HG03103 (cell line): ENCODE data around the gene KLHL17.

Experiments used
- ATAC-seq: cut with Tn5 transposase; IDR thresholded peaks from one replicate; pipeline ENCODE4 v1.9.1; 2021; ENCODE audit warnings: low read depth; ENCODE audit not compliant: unreplicated experiment

Gene KLHL17

DNA sequence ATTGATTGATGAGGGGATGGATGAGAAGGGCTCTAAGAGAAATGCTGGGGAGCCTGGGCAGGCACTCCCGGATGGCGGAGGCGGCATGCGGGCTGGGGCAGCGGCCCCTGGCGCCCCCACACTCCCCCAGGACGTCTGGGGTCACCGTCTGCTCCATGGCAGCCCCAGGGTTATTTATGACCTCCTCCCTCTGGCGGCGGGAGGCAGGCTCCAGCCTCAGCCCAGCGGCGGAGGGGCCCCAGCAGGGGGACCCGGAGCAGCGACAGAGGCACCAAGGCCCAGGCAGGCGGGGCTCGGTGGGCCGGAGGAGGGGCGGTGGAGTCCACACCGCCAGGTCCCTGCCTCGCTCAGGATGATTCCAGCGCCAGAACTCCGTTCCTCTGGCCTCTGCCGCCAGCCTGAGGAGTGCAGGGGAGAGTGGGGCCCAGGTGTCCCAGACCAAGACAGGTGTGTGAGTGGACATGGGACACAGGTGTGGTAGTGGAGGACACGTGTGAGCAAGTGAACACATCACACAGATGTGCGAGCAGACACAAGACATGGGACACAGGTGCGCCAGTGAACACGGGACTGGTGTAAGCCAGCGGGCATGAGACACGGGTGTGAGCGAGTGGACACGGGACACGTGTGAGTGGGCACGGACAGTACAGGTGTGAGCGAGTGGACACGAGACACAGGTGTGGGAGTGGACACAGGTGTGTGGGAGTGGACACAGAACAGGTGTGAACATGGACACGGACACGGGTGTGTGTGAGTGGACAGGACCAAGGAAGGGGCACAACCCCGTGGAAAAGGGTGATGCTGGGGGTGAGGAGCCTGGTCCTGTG lies 39.2 kb upstream of the KLHL17 start:
- ATAC-seq: no peak

DNA sequence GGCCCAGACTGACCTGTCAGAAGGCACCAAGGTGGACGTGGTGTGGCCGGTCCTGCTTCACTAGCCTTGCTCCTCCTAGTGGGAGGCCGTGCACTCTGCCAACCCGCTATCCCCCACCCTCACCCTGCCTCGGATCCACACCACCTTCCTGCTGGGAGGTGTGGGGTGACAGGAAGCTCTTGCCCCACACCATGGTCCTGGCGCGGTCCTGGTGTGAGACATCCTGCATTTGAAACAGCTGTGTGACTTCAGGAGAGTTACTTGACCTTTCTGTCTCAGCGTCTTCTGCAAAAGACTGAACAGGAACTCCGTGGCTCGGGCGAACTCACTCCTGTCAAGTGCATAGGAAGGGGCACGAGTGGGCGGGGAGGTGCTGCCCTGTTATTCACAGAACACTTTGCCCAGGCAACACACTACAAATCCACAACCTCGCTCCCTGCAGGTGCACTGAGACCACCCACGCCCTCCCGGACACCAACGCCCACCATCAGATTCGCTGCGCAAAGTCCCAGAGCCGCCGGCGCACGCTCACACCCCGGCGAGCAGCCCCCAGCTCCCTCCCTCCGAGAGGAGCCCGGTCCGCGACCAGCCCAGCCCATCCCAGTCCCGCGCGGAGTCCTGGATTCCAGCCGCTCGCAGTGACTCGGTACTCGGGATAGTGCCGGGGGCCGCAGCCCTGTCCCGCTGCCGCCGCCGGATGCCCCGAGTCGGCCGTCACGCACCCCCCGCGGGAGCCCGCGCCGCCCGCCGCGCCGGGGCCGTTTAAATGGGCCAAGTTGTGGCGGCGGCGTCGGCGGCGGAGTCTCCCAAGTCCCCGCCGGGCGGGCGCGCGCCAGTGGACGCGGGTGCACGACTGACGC lies 37.0 kb upstream of the KLHL17 start, which contains the start of gene SAMD11:
Gene SAMD11, plus strand, starts transcription at position 793 of the 860 bp plus-strand sequence. CDS start 509 bp downstream, outside the sequence.
- ATAC-seq: no peak

DNA sequence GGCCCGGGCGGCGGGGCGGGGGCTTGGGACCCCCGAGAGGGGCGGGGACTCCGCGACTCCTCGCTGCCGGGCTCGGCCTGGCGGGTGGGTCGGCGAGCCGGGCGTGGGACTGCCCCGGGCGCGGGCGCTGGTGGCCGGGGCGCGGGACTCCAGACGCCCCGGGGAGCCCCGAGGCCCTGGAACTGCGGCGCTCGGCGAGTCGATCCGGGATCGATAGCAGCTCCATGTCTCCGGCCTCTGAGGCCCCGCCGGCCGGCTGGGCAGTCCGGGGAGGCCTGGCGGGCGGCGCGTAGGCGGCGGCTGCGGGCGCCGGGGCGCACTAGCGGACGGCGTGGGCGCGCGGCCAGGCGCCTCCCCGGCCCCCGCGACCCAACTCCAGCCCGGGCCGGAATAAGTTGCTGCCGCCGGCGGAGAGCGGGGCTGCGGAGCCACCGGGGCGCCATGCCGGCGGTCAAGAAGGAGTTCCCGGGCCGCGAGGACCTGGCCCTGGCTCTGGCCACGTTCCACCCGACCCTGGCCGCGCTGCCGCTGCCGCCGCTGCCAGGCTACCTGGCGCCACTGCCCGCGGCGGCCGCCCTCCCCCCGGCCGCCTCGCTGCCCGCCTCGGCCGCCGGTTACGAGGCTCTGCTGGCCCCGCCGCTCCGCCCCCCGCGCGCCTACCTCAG lies 36.3 kb upstream of the KLHL17 start:
- ATAC-seq: no peak

DNA sequence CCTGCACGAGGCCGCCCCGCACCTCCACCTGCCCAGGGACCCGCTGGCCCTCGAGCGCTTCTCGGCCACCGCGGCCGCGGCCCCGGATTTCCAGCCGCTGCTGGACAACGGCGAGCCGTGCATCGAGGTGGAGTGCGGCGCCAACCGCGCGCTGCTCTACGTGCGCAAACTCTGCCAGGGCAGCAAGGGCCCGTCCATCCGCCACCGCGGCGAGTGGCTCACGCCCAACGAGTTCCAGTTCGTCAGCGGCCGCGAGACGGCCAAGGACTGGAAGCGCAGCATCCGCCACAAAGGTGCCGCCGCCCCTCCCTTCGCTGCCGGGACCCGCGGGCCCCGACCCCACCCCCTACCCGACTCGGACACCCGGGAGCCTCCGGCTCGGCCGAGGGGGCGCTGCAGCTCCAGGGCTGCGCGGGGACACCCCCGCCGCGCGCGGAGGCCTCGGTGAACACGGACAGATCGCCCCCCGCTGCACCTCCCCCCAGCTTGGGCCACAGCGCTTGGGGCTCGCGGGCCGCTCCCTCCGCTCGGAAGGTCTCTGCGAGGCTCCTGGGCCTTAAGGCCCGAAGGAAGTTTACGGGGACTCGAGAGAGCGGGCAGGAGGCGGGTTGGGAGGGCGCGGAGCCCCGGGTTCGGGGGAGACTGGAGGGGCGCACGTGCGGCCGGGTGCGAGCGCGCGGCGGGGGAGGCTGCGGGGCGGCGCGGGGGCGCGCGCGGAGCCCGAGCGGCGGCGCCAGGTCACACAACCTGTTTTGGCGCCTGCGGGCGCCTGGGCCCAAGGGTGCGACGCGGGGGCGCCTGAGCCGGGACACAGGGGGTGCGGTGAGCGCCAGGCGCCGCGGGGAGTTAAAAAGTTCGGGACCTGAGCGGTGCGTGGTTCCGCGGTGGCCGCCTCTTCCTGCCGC lies 35.5 kb upstream of the KLHL17 start:
- ATAC-seq: no peak

DNA sequence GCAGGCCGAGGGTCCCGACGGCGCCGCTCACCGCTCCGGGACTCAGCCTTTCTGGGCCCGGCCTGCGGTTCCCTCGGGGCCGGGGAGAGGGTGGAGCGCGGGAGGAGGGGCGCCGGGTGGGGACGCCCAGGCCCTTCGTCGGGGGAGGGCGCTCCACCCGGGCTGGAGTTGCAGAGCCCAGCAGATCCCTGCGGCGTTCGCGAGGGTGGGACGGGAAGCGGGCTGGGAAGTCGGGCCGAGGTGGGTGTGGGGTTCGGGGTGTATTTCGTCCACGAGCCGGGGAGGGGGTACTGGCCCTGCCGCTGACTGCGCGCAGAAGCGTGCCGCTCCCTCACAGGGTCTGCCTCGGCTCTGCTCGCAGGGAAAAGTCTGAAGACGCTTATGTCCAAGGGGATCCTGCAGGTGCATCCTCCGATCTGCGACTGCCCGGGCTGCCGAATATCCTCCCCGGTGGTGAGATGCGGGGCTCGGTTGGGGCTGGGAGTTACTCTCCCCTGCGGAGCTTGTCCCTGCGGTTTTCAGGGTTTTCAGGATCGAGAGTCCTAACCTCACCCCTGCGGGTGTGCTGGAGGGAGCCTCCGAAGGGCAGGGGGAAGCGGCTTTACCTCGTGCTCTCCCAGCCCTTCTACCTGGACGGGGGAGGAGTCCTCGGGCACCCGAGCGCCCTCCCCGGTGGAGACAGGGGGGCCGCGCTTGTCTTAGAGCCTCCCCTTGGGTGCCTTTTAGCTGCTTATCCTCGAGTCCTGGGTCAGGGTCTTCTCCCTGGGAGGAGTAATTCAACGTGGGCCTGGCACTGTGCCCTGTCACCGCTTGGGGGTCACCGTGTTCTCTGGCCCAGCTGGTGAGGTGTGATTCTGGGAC lies 34.6 kb upstream of the KLHL17 start:
- ATAC-seq: no peak

DNA sequence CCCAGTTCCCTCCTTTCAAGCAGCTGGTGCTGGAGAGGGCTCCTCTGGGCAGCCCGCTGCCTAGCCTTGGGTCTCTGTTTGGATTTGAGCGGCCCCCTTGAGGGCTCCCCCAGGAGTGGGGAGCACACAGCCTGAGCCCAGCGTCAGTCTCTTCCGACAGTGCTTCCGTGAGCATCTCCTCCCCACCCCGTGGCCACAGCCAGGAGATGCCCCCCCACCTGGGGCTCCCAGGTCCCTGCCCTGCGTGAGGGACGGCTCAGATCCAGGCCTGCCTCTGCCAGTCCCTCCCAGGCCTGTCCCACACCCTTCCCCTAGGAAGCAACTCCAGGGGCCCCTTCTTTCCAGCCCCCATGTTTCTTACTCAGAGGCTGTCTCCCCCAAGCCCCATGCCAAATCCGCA lies 33.1 kb upstream of the KLHL17 start:
- ATAC-seq: no peak

DNA sequence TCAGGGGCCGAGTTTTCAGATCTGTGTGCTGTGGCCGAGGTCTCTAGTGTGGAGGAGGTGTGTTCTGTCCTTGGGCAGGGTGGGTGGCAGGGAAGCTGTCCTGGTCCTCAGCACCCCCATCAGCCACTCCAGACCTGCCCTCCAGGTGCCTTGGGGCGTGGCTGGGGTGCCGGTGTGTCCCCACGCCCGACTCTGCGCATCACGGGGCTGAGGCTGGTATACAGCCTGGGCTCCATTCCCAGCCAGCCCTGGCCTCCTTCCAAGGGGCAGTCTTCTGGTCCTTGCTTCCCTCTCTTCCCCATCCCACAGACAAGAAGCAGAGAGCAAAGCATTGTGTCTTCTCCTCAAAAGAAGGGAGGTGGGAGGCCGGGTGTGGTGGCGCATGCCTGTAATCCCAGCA lies 32.6 kb upstream of the KLHL17 start:
- no peak for ATAC-seq

DNA sequence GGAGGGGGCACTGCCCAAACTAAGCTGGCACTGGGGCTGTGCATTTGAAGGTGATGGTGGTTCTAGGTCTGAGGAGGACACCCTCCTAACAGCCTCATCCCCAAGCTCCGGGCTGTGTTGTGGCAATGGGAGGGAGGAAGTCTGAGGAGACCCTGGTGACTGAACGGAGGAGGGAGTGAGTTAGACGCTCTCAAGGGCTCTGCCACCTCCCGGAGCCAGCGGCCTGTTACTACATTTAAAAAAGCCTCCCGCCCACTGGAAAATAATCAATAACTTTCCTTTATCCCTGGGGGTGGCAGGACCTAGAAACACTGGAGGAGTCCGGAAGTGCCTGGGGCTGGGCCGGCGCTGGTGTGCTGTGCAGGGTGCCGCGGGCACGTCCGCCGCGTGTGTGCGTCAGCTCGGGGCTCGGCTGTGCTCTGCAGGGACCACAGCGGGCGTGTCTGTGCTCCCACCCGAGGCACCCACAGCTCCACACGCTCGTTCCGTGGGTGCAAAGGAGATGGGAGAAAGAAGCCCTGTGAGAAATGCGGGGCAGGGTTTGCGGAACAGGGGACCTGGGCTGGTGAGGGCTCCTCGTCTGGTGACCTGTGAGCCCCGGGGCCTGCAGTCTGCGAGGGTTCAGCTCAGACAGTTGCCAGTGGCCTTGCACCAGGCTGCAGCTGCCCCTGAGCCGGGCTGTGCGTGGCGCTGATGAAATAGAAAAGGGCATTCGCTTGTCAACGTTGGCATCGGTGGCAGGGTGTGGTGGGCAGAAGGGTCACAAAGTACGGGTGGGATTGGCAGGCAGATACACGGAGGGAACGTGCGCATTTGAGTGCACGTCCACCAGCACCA lies 31.3 kb upstream of the KLHL17 start:
- ATAC-seq: no peak

DNA sequence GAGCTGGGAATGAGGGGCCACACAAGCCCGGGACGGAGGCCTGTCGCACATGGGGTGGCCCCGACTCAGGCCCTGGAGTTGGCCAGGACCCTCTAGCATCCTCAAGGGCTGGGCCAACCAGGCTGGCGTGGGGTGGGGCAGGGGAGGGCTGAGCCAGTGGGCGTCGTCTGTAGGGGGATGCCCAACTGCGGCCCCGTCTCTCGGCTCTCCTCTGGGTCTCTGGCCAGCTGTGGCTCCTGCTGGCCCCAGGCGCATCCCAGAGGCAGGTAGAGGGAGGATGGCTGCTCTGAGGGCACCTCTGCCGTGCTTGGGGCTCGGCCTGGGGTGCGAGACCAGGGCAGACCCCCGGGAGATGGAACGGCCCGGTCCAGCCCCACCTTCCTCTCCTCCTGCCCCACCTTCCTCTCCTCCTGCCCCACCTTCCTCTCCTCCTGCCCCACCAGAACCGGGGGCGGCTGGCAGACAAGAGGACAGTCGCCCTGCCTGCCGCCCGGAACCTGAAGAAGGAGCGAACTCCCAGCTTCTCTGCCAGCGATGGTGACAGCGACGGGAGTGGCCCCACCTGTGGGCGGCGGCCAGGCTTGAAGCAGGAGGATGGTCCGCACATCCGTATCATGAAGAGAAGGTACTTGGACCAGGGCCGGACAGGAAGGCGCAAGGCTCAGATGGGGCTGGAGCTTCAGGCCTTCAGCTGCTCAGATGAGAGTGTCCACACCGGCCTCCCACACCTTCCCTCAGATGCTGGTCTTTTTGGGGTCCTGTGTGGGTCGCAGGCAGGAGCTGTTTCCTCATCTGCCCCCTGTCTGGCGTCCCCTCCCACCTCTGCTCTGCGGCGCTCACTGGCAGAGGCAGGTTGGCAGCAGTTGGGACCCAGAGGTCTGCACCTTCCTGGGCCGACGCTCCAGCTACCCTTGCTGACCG lies 30.4 kb upstream of the KLHL17 start:
- no peak for ATAC-seq

DNA sequence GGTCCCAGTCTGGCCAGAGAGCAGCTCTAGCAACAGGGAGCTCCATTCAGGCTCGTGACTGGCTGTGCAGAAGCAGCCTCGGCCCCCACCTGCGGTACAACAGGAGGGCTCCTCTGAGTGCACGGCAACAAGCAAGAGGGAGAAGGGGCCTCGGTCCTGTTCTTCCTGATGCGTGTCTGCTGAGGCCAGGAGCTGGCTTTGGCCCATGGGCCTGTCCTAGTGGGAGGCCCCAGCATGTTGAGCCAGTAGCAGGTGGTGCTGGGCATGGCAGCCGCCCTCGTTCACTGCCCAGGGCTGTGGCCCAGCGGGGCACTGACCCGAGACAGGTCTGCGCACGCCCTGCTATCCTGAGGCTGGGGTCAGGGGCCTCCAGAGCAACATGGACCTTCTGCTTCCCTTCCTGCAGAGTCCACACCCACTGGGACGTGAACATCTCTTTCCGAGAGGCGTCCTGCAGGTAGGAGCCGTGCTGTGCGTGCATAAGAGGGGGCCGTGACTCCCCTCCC lies 29.7 kb upstream of the KLHL17 start:
- no peak for ATAC-seq

DNA sequence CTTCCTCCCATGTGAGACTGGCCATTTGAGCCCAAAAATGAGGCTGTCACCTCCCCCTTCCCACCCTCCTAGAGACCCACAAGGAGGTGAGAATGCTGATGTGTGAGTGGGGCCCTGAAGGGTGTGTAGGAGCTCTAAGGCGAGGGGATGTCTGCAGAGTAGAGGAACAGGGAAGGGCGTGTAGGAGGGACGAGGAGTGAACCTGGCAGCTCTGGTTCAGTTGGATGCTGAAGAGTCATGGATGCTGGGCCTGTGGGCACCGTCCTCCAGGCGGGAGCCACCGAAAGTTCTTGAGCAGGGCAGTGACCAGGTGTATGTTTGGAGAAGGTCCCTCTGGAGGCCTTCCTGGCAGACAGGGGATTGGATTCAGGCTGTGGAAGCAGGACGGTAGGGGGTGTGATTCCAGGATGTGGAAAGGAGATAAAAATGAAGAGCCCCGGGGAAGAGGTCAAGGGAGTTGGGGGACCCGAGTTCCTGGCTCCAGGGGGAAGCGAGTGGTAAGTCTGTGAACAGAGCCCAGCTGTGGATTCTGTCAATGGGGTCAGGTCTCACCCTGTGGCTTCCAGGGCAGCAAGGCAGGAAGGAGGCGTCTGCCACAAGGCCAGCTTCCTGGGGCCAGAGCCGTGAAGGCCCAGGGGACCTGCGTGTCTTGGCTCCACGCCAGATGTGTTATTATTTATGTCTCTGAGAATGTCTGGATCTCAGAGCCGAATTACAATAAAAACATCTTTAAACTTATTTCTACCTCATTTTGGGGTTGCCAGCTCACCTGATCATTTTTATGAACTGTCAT lies 28.8 kb upstream of the KLHL17 start:
- no peak for ATAC-seq

DNA sequence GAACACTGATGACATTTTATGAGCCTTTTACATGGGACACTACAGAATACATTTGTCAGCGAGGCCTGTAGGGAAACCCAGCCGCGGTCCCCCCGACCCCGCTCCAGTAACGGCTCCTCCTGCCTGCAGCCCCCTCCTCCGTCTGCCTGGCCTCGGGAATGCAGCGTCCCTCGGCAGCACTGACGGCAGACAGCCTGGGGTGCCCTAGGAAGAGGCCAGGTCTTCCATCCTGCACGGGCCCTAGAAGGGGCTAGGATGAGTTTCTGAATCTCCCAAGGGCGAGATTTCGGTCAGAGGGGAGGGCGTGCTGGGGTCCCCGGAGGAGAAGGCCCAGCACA lies 28.2 kb upstream of the KLHL17 start:
- no peak for ATAC-seq

DNA sequence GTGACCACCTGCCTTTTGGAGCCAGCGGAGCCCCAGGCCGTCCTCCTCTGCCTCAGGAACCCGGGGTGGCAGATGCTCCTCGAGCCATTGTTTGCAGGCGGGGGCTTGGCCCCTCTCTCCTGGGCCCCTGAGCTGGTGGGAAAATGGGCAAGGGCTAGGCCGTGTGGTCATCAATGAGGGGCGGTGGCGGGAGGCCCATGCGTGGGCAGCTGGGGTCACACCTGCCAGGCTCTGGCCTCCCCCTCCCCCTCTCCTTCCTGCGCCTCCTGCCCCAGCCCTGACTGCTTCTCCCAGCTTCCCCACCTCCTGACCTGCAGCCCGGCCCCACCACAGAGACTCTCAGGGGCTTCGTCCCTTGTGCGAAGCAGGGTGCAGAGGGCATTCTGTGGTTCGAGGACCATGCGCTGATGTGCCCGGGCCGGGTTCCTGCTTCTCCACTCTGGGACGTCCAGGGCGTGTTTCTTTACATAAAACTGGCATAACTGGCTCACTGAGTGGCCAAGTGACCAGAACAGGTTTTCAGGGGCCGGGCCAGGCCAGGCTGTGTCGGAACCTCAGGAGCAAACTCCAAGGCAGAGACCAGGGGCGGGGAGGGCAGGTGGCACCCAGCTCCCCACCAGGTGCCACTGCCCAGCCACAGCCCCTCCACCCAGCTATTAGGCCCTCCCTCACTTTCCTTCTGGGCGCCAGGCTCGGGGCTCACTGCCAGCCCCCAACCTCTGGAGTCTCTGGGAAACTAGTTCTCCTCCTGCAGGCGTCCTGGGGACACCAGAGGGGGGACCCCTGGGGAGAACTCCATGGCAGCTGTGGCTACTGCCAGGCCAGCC lies 27.4 kb upstream of the KLHL17 start:
- no peak for ATAC-seq

DNA sequence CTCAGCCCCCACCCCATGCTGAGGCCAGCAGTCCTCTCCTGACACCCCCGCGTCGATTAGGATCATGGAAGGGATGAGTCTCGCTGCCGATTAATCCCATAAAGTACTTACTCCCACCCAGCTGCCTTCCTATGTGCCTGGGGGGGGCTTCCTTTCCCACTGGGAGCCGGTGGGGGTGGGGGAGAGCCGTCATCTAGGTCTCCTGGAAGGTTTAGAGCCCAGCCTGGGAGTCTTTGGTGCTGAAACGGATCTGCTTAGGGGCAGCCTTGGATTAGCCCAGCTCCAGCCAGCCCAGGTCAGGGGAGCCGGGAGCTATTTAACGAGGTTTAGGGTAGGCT lies 26.8 kb upstream of the KLHL17 start:
- ATAC-seq: no peak

DNA sequence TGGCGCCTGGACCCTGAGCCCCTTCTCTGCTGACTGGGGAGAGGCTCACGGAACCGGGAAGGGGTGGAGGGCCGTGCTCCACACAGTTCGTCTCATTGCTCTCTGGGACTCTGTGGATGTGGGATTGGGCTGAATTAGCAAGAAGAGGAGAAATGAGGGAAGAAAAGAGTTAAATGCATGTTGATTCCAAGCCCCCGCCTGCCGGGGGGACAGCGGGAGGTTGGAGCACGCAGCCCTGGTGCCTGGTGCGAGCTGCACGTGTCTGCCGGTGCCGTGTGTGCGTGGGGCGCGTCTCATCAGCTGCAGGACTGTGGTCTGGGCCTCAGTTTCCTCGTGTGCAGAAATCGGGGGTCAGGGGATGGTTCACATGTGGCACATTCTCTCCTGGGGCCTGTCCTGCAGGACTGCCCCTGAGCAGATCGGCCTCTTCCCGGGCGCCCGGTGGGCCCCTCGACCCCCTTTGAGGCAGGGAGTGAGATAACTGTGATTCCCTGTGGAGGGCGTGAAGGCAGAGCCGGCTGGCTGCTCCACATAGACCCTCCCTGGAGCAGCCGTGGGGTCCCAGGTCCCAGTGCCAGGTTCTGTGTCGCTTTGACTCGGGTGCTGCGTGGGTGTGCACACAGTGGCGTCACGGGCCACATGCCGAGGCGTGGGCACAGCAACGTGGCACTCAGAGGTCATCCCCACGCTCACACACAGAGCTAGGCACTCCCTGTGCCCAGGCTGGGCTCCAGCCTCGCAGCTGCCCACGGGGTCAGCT lies 25.2 kb upstream of the KLHL17 start:
- ATAC-seq: no peak
